Astrocyte of the cerebellum (primary cell): Measurements from ENCODE around the gene KRCC1.

Experiments
- DNase-seq: peaks from one replicate; pipeline ENCODE4 v3.0.0-alpha.2; 2011; ENCODE audit warnings: low read depth
- H3K4me3 ChIP-seq: 2 replicates; pipeline ENCODE4 v1.5.1; 2011; ENCODE audit warnings: mild to moderate bottlenecking, low read depth, low read length, moderate library complexity
- in situ Hi-C: cut with HindIII; loops from 2 replicates; pipeline ENCODE4 v1.10.0; 2017; ENCODE audit warnings: low sequenced_read_pairs
- TF ChIP-seq, protein P1 (sequence below): IDR thresholded peaks from 2 replicates; pipeline ENCODE4 v1.5.1; 2012; ENCODE audit warnings: low read length, low read depth, moderate library complexity, mild to moderate bottlenecking; ENCODE audit errors: missing control alignments

The KRCC1 gene

GRCh38 chr2:88016086-88016959, 39.3 kb downstream of the KRCC1 start, which contains the start of gene RNU2-63P:
Gene RNU2-63P, minus strand, starts transcription at chr2:88016547.
- in situ Hi-C loops: no loop called here
- TF ChIP-seq, protein P1, sequence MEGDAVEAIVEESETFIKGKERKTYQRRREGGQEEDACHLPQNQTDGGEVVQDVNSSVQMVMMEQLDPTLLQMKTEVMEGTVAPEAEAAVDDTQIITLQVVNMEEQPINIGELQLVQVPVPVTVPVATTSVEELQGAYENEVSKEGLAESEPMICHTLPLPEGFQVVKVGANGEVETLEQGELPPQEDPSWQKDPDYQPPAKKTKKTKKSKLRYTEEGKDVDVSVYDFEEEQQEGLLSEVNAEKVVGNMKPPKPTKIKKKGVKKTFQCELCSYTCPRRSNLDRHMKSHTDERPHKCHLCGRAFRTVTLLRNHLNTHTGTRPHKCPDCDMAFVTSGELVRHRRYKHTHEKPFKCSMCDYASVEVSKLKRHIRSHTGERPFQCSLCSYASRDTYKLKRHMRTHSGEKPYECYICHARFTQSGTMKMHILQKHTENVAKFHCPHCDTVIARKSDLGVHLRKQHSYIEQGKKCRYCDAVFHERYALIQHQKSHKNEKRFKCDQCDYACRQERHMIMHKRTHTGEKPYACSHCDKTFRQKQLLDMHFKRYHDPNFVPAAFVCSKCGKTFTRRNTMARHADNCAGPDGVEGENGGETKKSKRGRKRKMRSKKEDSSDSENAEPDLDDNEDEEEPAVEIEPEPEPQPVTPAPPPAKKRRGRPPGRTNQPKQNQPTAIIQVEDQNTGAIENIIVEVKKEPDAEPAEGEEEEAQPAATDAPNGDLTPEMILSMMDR: no peak
- peak within 1 kb of the TSS; percentile 62 for H3K4me3 ChIP-seq
- peak; percentile 89 for DNase-seq

DNA sequence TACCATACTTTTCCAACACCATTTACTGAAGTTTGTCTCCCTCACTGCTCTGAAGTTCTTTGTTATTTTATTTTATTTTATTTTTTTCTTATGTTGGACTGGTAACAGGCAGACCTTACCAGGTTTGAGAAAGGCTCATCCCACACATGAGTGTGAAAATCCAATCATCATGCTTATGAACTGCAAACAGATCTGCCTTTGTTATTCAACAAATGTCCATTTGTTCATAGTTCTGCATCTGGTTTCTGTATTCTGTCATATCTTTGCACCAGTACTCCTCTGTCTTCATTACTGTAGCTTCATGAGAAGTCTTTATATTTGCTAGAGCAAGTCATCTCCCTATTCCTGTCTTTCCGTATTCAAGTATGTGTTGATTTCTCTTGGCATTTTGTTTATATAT, 44.6 kb downstream of the KRCC1 start:
- no peak for DNase-seq
- H3K4me3 ChIP-seq: no peak overlapping the region
- TF ChIP-seq, protein P1: no peak
- in situ Hi-C loops: no loop called here

DNA sequence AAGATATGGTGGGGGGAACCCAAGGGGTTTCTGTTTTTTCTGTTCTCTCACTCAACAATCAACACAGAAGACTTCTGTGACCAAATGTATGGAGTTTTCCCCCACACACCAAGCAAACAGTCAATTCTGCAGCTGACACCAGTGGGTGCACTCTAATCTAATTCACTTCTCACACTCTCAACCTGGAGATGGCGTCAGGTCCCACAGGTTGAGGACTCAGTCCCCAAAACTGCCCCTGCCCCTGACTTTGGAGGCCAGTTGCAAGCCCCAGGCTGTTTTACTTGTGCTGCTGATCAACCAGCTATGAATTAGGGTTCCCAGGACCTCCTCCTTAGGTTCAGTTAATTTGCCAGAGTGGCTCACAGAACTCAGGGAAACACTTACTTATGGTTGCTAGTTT, 45.4 kb downstream of the KRCC1 start:
- H3K4me3 ChIP-seq: no peak overlapping the region
- DNase-seq: no peak
- TF ChIP-seq, protein P1: no peak
- in situ Hi-C loops: no loop called here

GRCh38 chr2:88006912-88007439, 48.6 kb downstream of the KRCC1 start:
- DNase-seq: no peak
- in situ Hi-C loops: no loop called here
- no peak overlapping the region for H3K4me3 ChIP-seq
- TF ChIP-seq, protein P1: no peak

GRCh38 chr2:88005776-88006175, 49.8 kb downstream of the KRCC1 start:
- in situ Hi-C loops: no loop called here

DNA sequence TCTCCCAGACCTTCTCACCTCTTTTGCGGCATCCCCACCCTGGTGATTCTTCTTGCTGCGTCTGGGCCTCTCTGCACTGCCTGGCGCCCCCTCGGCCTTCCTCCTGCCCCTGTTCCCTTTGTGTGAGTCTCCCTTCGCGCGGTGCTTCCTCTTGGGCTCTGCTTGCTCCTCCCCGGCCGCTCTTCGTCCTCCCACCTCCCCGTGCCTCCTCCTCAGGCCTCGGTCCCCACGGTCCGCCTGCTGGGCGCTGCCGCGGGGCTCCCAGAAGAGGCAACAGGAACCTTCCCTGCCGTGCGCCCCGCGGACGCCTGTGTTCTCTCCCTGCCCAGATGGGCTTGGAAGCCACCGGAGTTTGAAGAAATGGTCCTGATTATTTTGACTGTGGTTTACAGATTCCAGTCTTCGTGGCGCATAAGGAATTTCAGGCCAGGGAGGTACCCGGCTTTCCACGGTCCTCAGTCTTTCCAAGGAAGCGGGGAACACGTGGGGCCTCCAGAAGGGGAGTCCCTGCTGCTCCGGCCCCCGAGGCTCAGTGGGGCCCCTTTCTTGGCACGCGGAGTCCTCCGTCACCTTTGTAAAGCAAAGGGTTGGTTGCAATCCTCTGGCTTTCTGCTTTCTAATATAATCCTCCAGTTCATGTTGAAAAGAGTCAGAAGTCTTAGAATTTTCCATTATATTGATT, 52.4 kb downstream of the KRCC1 start:
- no peak for DNase-seq
- in situ Hi-C loops: no loop called here
- TF ChIP-seq, protein P1: no peak
- H3K4me3 ChIP-seq: no peak overlapping the region

More at GRCh38 chr2:88005776-88006175, 49.8 kb downstream of the KRCC1 start:
- TF ChIP-seq, protein P1: no peak
- H3K4me3 ChIP-seq: no peak overlapping the region
- DNase-seq: no peak
